ENCODE data around the gene JAZF1.

The JAZF1 gene

DNA sequence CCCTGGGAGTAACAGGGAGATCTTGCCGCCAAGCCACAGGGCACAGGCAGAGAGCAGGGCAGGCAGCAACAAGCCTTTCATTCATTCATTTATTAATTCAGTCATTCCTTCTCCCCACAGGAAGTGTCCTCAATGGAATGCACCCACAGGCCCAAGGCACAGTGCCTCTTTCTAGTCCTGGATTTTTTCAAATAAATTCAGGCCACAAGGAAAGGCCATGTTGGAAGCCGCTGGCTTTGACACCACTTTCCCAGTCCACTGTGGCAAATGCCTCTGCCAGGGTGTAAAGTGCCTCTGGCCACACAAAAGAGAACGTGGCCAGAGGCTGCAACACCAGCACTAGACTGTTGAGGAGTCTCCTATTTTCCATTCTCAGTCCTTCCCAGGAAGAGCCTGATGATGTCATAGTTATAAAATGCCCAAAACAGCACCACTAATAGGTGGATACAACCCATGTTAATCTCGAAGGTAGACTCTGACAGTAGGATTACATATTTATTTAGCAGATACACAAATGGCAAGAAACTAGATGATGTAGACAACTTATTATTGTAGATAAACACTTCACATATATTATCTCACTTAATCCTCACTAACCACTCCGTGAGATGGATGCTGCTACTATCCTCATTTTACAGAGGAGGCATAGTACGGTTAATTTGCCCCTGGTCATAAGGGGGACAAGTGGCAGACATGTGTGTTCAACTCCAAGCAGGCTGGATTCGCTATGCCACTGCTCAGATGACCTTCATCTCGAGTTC is 5.5 kb downstream of the JAZF1 start:
- Histone ChIP-seq H3K36me3 (ENCODE audit: control insufficient read depth in 4 of 4, insufficient read depth in 4 of 4, low read length in 3 of 4) (no peaks in the 10 kb centered on the region), H3K4me1 (ENCODE audit: control extremely low read depth in 1 of 4, control insufficient read depth in 4 of 4, insufficient read depth in 4 of 4, low read length in 3 of 4) (peaks cover 0 to 9% (median 8%) of the 10 kb centered on the region in 4 experiments), H3K27me3 (replicated peaks in 2 of 5; ENCODE audit: control insufficient read depth in 4 of 5, insufficient read depth in 5 of 5, low read length in 4 of 5) (peaks cover 0 to 9% (median 3%) of the 10 kb centered on the region in 5 experiments), H3K4me3 (ENCODE audit: control insufficient read depth in 1 of 7, extremely low read depth in 1 of 7, insufficient read depth in 4 of 7, low read depth in 2 of 7, low read length in 6 of 7) (no peak overlapping the region), H3K27ac (ENCODE audit: insufficient read depth in 1 of 2, low read depth in 1 of 2, low read length in 2 of 2, poor library complexity in 1 of 2, severe bottlenecking in 2 of 2) (no peak overlapping the region), H3K9me3 (ENCODE audit: control extremely low read depth in 1 of 5, control insufficient read depth in 4 of 5, insufficient read depth in 2 of 5, low read depth in 1 of 5, low read length in 4 of 5) (no peaks in the 10 kb centered on the region)
- ChIA-PET CTCF (no interaction called here), POLR2A (interaction anchor here (0.6 kb wide), 1 partner anchor 578 kb away, joined by 3 read pairs; no protein-coding TSS in a partner anchor)
- no peak for DNase-seq
- 98% methylated on average over 6 of the region's 8 CpGs for WGBS (ENCODE audit: insufficient coverage)

DNA sequence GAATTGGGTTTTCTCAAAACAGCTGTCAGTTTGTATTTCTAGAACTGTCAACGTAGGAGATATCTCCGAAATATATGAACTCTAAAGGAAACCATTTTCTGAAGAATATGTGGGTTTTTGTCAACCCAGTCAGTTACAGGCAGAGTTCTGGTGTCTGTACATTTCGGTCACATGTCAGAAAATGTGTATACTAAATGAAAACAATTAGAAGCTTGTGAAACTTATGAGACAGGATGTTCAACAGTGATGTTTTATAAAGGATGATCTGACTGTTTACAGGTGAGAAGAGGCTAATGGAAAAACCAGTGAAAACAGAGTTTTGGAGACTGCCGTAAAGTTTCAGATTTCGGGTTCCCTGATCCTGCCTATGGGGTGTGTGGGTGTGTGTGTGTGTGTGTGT is 6.2 kb downstream of the JAZF1 start:
- H3K4me1 ChIP-seq (ENCODE audit: control extremely low read depth in 1 of 4, control insufficient read depth in 4 of 4, insufficient read depth in 4 of 4, low read length in 3 of 4), result peaks cover 0 to 9% (median 7%) of the 10 kb centered on the region in 4 experiments
- no peak for DNase-seq
- H3K27ac ChIP-seq (ENCODE audit: insufficient read depth in 1 of 2, low read depth in 1 of 2, low read length in 2 of 2, poor library complexity in 1 of 2, severe bottlenecking in 2 of 2), result no peak overlapping the region
- H3K36me3 ChIP-seq (ENCODE audit: control insufficient read depth in 4 of 4, insufficient read depth in 4 of 4, low read length in 3 of 4), result no peaks in the 10 kb centered on the region
- H3K9me3 ChIP-seq (ENCODE audit: control extremely low read depth in 1 of 5, control insufficient read depth in 4 of 5, insufficient read depth in 2 of 5, low read depth in 1 of 5, low read length in 4 of 5), result no peaks in the 10 kb centered on the region
- no peak overlapping the region for H3K4me3 ChIP-seq (ENCODE audit: control insufficient read depth in 1 of 7, extremely low read depth in 1 of 7, insufficient read depth in 4 of 7, low read depth in 2 of 7, low read length in 6 of 7)
- POLR2A ChIA-PET, result no interaction called here
- H3K27me3 ChIP-seq (replicated peaks in 2 of 5; ENCODE audit: control insufficient read depth in 4 of 5, insufficient read depth in 5 of 5, low read length in 4 of 5), result peaks cover 0 to 9% (median 3%) of the 10 kb centered on the region in 5 experiments
- 97% methylated on average over 3 of the region's 5 CpGs for WGBS (ENCODE audit: insufficient coverage)
- CTCF ChIA-PET, result no interaction called here

DNA sequence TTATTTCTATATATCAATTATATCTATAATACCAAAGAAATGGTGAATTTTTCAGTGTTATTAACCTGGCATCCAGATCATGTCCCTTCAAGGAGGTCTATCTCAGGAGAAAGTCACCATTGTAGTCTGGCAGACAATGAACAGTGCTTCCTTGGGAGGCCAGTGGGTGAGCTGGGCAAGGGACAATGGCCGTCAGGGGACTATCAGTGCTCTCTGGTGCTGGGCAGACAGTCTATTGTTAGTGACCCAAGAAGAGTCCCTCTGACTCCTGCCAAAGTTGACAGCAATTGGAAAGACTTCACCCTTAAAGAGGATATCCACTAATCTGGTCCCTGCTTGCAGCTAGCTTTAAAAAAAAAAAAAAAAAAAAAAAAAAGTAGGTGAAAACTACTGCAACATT is 7.1 kb downstream of the JAZF1 start:
- Histone ChIP-seq H3K4me1 (ENCODE audit: control extremely low read depth in 1 of 4, control insufficient read depth in 4 of 4, insufficient read depth in 4 of 4, low read length in 3 of 4) (no peaks in the 10 kb centered on the region), H3K4me3 (ENCODE audit: control insufficient read depth in 1 of 7, extremely low read depth in 1 of 7, insufficient read depth in 4 of 7, low read depth in 2 of 7, low read length in 6 of 7) (no peak overlapping the region), H3K9me3 (ENCODE audit: control extremely low read depth in 1 of 5, control insufficient read depth in 4 of 5, insufficient read depth in 2 of 5, low read depth in 1 of 5, low read length in 4 of 5) (no peaks in the 10 kb centered on the region), H3K27me3 (replicated peaks in 2 of 5; ENCODE audit: control insufficient read depth in 4 of 5, insufficient read depth in 5 of 5, low read length in 4 of 5) (peaks cover 0 to 2% (median under 1%) of the 10 kb centered on the region in 5 experiments), H3K27ac (ENCODE audit: insufficient read depth in 1 of 2, low read depth in 1 of 2, low read length in 2 of 2, poor library complexity in 1 of 2, severe bottlenecking in 2 of 2) (no peak overlapping the region), H3K36me3 (ENCODE audit: control insufficient read depth in 4 of 4, insufficient read depth in 4 of 4, low read length in 3 of 4) (no peaks in the 10 kb centered on the region)
- CTCF ChIA-PET, result no interaction called here
- POLR2A ChIA-PET, result no interaction called here
- no peak for DNase-seq
- 100% methylated on average over 1 of the region's 1 CpG for WGBS (ENCODE audit: insufficient coverage)

GRCh38 chr7:28172958-28173357 is 7.6 kb downstream of the JAZF1 start:
- no peaks in the 10 kb centered on the region for H3K9me3 ChIP-seq (ENCODE audit: control extremely low read depth in 1 of 5, control insufficient read depth in 4 of 5, insufficient read depth in 2 of 5, low read depth in 1 of 5, low read length in 4 of 5)
- ChIA-PET CTCF (no interaction called here), POLR2A (no interaction called here)
- no peaks in the 10 kb centered on the region for H3K4me1 ChIP-seq (ENCODE audit: control extremely low read depth in 1 of 4, control insufficient read depth in 4 of 4, insufficient read depth in 4 of 4, low read length in 3 of 4)
- peaks cover 0 to 2% (median 0%) of the 10 kb centered on the region in 5 experiments for H3K27me3 ChIP-seq (replicated peaks in 2 of 5; ENCODE audit: control insufficient read depth in 4 of 5, insufficient read depth in 5 of 5, low read length in 4 of 5)
- no peak overlapping the region for H3K4me3 ChIP-seq (ENCODE audit: control insufficient read depth in 1 of 7, extremely low read depth in 1 of 7, insufficient read depth in 4 of 7, low read depth in 2 of 7, low read length in 6 of 7)
- H3K36me3 ChIP-seq (ENCODE audit: control insufficient read depth in 4 of 4, insufficient read depth in 4 of 4, low read length in 3 of 4), result no peaks in the 10 kb centered on the region
- DNase-seq, result no peak
- no peak overlapping the region for H3K27ac ChIP-seq (ENCODE audit: insufficient read depth in 1 of 2, low read depth in 1 of 2, low read length in 2 of 2, poor library complexity in 1 of 2, severe bottlenecking in 2 of 2)
- WGBS (ENCODE audit: insufficient coverage), result 90% methylated on average over 2 of the region's 3 CpGs

DNA sequence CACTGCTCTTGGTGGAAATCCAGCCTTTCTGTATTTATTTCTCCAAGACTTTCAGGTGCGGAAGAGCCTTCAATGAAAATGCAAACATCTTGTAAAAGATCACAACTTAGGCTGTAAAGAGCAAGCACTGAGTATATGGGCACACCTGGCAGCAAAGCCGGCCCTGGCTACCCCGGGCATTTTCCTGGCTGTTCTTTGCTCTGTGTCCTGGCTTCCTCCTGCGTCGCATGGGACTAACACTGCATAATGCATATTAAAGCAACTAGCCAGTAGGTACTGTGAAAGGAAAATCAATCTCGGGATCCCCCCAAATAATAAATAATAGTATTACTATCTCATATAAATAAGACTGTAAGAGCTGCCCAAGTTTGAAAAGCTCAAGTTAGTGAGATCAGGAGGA is 9.9 kb downstream of the JAZF1 start:
- no peak for DNase-seq
- no peaks in the 10 kb centered on the region for H3K4me1 ChIP-seq (ENCODE audit: control extremely low read depth in 1 of 4, control insufficient read depth in 4 of 4, insufficient read depth in 4 of 4, low read length in 3 of 4)
- WGBS (ENCODE audit: insufficient coverage), result 100% methylated on average over 1 of the region's 6 CpGs
- H3K9me3 ChIP-seq (ENCODE audit: control extremely low read depth in 1 of 5, control insufficient read depth in 4 of 5, insufficient read depth in 2 of 5, low read depth in 1 of 5, low read length in 4 of 5), result no peaks in the 10 kb centered on the region
- CTCF ChIA-PET, result no interaction called here
- no peaks in the 10 kb centered on the region for H3K36me3 ChIP-seq (ENCODE audit: control insufficient read depth in 4 of 4, insufficient read depth in 4 of 4, low read length in 3 of 4)
- no peak overlapping the region for H3K27ac ChIP-seq (ENCODE audit: insufficient read depth in 1 of 2, low read depth in 1 of 2, low read length in 2 of 2, poor library complexity in 1 of 2, severe bottlenecking in 2 of 2)
- POLR2A ChIA-PET, result no interaction called here
- no peak overlapping the region for H3K4me3 ChIP-seq (ENCODE audit: control insufficient read depth in 1 of 7, extremely low read depth in 1 of 7, insufficient read depth in 4 of 7, low read depth in 2 of 7, low read length in 6 of 7)
- H3K27me3 ChIP-seq (replicated peaks in 2 of 5; ENCODE audit: control insufficient read depth in 4 of 5, insufficient read depth in 5 of 5, low read length in 4 of 5), result peaks cover 0 to 2% (median 0%) of the 10 kb centered on the region in 5 experiments

DNA sequence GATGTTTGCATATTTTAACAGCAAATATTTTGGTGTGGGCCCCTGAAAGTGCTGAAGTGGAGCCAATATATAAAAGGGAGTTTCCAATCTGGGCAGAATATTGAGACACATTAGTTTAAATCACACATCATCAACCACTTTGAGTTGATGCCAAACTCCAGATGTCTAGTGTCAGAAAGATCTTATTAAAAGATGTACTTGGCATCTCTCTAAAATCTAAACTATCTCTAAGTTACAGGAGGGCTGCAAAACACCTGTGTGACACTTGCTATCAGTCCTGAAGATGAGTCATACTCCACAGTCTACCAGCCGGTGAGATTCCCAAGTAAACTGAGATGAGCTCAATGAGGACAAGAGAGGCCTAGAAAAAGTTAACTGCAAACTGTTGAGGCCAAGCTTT is 11.4 kb downstream of the JAZF1 start:
- no peak overlapping the region for H3K27ac ChIP-seq (ENCODE audit: insufficient read depth in 1 of 2, low read depth in 1 of 2, low read length in 2 of 2, poor library complexity in 1 of 2, severe bottlenecking in 2 of 2)
- ChIA-PET POLR2A (no interaction called here), CTCF (interaction anchor here (0.6 kb wide), 1 partner anchor 223 kb away, joined by 3 read pairs; no protein-coding TSS in a partner anchor)
- no peak overlapping the region for H3K4me3 ChIP-seq (ENCODE audit: control insufficient read depth in 1 of 7, extremely low read depth in 1 of 7, insufficient read depth in 4 of 7, low read depth in 2 of 7, low read length in 6 of 7)
- no peaks in the 10 kb centered on the region for H3K27me3 ChIP-seq (replicated peaks in 2 of 5; ENCODE audit: control insufficient read depth in 4 of 5, insufficient read depth in 5 of 5, low read length in 4 of 5)
- no peaks in the 10 kb centered on the region for H3K4me1 ChIP-seq (ENCODE audit: control extremely low read depth in 1 of 4, control insufficient read depth in 4 of 4, insufficient read depth in 4 of 4, low read length in 3 of 4)
- no peaks in the 10 kb centered on the region for H3K9me3 ChIP-seq (ENCODE audit: control extremely low read depth in 1 of 5, control insufficient read depth in 4 of 5, insufficient read depth in 2 of 5, low read depth in 1 of 5, low read length in 4 of 5)
- WGBS (ENCODE audit: insufficient coverage), result 100% methylated on average over 1 of the region's 1 CpG
- no peak for DNase-seq
- no peaks in the 10 kb centered on the region for H3K36me3 ChIP-seq (ENCODE audit: control insufficient read depth in 4 of 4, insufficient read depth in 4 of 4, low read length in 3 of 4)

DNA sequence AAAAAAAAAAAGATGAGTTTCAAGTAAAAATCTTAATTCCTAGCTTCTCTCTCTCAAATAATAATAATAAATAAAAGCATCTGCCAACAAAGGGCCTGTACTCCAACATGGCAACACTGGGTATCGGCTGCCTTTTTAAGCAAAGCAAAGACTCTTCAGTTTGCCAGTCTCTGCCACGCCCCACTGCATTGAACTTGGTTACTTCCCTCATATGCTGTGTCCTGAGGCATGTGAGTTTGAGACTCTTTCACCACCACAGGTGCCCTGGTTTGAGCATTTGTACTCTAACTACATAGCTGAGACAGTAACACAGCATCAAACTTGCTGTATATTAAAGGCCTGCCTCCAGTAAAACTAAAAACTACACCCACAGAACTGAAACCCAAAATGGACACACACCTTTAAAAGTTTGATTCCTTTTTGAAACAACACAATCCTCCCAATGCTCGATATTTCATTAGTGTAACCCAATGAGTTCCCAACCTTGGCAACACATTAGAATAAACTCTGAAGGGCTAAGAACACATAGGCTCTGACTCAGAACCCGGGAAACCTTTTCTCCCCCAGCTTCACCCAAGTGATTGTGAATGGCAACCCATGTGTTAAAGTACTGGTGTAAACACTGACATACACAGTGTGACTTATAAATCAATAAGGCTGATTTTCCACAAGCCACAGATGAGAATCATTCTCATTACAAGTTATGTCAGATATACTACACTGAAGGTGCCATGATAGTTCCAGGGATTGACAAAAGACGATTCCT is 12.0 kb downstream of the JAZF1 start:
- Histone ChIP-seq H3K27ac (ENCODE audit: insufficient read depth in 1 of 2, low read depth in 1 of 2, low read length in 2 of 2, poor library complexity in 1 of 2, severe bottlenecking in 2 of 2) (no peak overlapping the region), H3K4me3 (ENCODE audit: control insufficient read depth in 1 of 7, extremely low read depth in 1 of 7, insufficient read depth in 4 of 7, low read depth in 2 of 7, low read length in 6 of 7) (no peak overlapping the region), H3K4me1 (ENCODE audit: control extremely low read depth in 1 of 4, control insufficient read depth in 4 of 4, insufficient read depth in 4 of 4, low read length in 3 of 4) (no peaks in the 10 kb centered on the region), H3K36me3 (ENCODE audit: control insufficient read depth in 4 of 4, insufficient read depth in 4 of 4, low read length in 3 of 4) (no peaks in the 10 kb centered on the region), H3K27me3 (replicated peaks in 2 of 5; ENCODE audit: control insufficient read depth in 4 of 5, insufficient read depth in 5 of 5, low read length in 4 of 5) (no peaks in the 10 kb centered on the region), H3K9me3 (ENCODE audit: control extremely low read depth in 1 of 5, control insufficient read depth in 4 of 5, insufficient read depth in 2 of 5, low read depth in 1 of 5, low read length in 4 of 5) (no peaks in the 10 kb centered on the region)
- DNase-seq, result no peak
- CTCF ChIA-PET, result no interaction called here
- 89% methylated on average over 3 of the region's 5 CpGs for WGBS (ENCODE audit: insufficient coverage)
- POLR2A ChIA-PET, result no interaction called here
